IMR-90 (cell line): Measurements from ENCODE around the gene GREB1L. TPM values are rescaled to one million over a fixed set of nuclear protein-coding genes. Genes with fewer than 3 reads are reported as not detected.

Source experiments
- ATAC-seq: fragments of 200-7000 bp; cut with Tn5 transposase; 2 replicates; pipeline ENCODE4 v1.9.1; 2020; ENCODE audit warnings: low read depth, mild to moderate bottlenecking, moderate library complexity
- BruUV-seq: library from RNA; stranded (reverse); fragments of 400-500 nt; replicated peaks from 2 replicates; lab custom pipeline; 2021; lab: Mats Ljungman, UMichigan
- CTCF ChIA-PET: fragments of 300-600 bp; formaldehyde crosslinking; extraction: SDS; loops from one replicate; lab custom pipeline; 2021; ENCODE audit warnings: antibody characterized with exemption; lab: Yijun Ruan, JAX
- POLR2A ChIA-PET: fragments of 300-600 bp; sonication (Branson Sonifier 250); formaldehyde crosslinking; loops from one replicate; lab custom pipeline; 2022; ENCODE audit warnings: antibody characterized with exemption; ENCODE audit not compliant: unreplicated experiment; lab: Charles Lee
- DNase-seq: peaks from one replicate; pipeline ENCODE4 v3.0.0; 2013
- H2AFZ ChIP-seq: replicated peaks from 2 replicates; pipeline ENCODE3; 2013; ENCODE audit warnings: low read length, mild to moderate bottlenecking; ENCODE audit not compliant: poor library complexity
- H2AK5ac ChIP-seq: 2 replicates; pipeline ENCODE4 v1.6.1; 2013; ENCODE audit warnings: low read depth, low read length, inconsistent platforms
- H2AK9ac ChIP-seq: replicated peaks from 2 replicates; pipeline ENCODE3; 2013; ENCODE audit warnings: mild to moderate bottlenecking, low read depth, low read length, moderate library complexity; ENCODE audit not compliant: poor library complexity
- H2BK120ac ChIP-seq: 2 replicates; pipeline ENCODE4 v1.6.1; 2013; ENCODE audit warnings: low read depth, low read length, inconsistent platforms
- H2BK15ac ChIP-seq: 3 replicates; pipeline ENCODE4 v1.6.1; 2013; ENCODE audit warnings: low read depth, low read length, inconsistent platforms
- H2BK20ac ChIP-seq: 2 replicates; pipeline ENCODE4 v1.6.1; 2013; ENCODE audit warnings: low read depth, mild to moderate bottlenecking, inconsistent platforms, low read length, moderate library complexity
- H2BK5ac ChIP-seq: 2 replicates; pipeline ENCODE4 v1.6.1; 2013; ENCODE audit warnings: mild to moderate bottlenecking, low read depth, low read length, inconsistent platforms; ENCODE audit not compliant: poor library complexity, severe bottlenecking
- H3K14ac ChIP-seq: replicated peaks from 2 replicates; pipeline ENCODE4 v1.6.1; 2013; ENCODE audit warnings: low read depth, low read length, inconsistent platforms
- H3K18ac ChIP-seq: 2 replicates; pipeline ENCODE4 v1.6.1; 2013; ENCODE audit warnings: low read depth, low read length, control low read depth
- H3K23ac ChIP-seq: 2 replicates; pipeline ENCODE4 v1.6.1; 2013; ENCODE audit warnings: low read depth, low read length, inconsistent platforms
- H3K27ac ChIP-seq: 2 replicates; pipeline ENCODE4 v1.5.1; 2013; ENCODE audit warnings: mild to moderate bottlenecking, control low read depth, low read length; ENCODE audit not compliant: insufficient read depth
- H3K27me3 ChIP-seq: 2 replicates; pipeline ENCODE4 v1.6.1; 2013; ENCODE audit warnings: low read length; ENCODE audit not compliant: control insufficient read depth, insufficient read depth
- H3K36me3 ChIP-seq: 2 replicates; pipeline ENCODE4 v1.6.1; 2013; ENCODE audit warnings: low read length, mixed read lengths; ENCODE audit not compliant: control insufficient read depth, insufficient read depth
- H3K4ac ChIP-seq: 2 replicates; pipeline ENCODE4 v1.6.1; 2013; ENCODE audit warnings: low read depth, low read length, inconsistent platforms
- H3K4me1 ChIP-seq: 2 replicates; pipeline ENCODE4 v1.6.1; 2013; ENCODE audit warnings: low read length, mixed read lengths; ENCODE audit not compliant: control insufficient read depth, insufficient read depth
- H3K4me2 ChIP-seq: 2 replicates; pipeline ENCODE4 v1.6.1; 2013; ENCODE audit warnings: low read depth, mild to moderate bottlenecking, control low read depth, low read length, moderate library complexity
- H3K4me3 ChIP-seq: 2 replicates; pipeline ENCODE4 v1.5.1; 2013; ENCODE audit warnings: low read depth, mild to moderate bottlenecking, control low read depth, low read length, moderate library complexity; ENCODE audit not compliant: insufficient read depth
- H3K56ac ChIP-seq: 2 replicates; pipeline ENCODE4 v1.6.1; 2013; ENCODE audit warnings: low read length, inconsistent platforms; ENCODE audit not compliant: insufficient read depth; ENCODE audit errors: extremely low read depth
- H3K79me1 ChIP-seq, 2 experiments: 2 replicates each; pipeline ENCODE4 v1.6.1; 2013; ENCODE audit warnings: low read length in 2 of 2, inconsistent platforms in 1 of 2, low read depth in 1 of 2
- H3K9ac ChIP-seq: 2 replicates; pipeline ENCODE4 v1.6.1; 2013; ENCODE audit warnings: low read depth, low read length, control low read depth
- H3K9me1 ChIP-seq: 2 replicates; pipeline ENCODE4 v1.6.1; 2013; ENCODE audit warnings: low read length, inconsistent platforms; ENCODE audit not compliant: insufficient read depth
- H3K9me3 ChIP-seq: 2 replicates; pipeline ENCODE4 v1.6.1; 2013; ENCODE audit warnings: low read length; ENCODE audit not compliant: control insufficient read depth, insufficient read depth
- H4K20me1 ChIP-seq: 2 replicates; pipeline ENCODE4 v1.6.1; 2013; ENCODE audit warnings: low read length, inconsistent platforms; ENCODE audit not compliant: insufficient read depth
- H4K5ac ChIP-seq: 2 replicates; pipeline ENCODE4 v1.6.1; 2013; ENCODE audit warnings: mild to moderate bottlenecking, low read depth, low read length, control low read depth
- H4K8ac ChIP-seq, 2 experiments: 2 replicates each; pipeline ENCODE4 v1.6.1; 2013; ENCODE audit warnings: low read depth in 2 of 2, low read length in 2 of 2, control low read depth in 1 of 2, inconsistent platforms in 1 of 2
- H4K91ac ChIP-seq: 2 replicates; pipeline ENCODE4 v1.6.1; 2013; ENCODE audit warnings: low read depth, low read length, inconsistent platforms; ENCODE audit not compliant: insufficient read depth
- BHLHE40 ChIP-seq: fragments of 150-350 bp; IDR thresholded peaks from 2 replicates; pipeline ENCODE4 v1.6.1; 2016; ENCODE audit warnings: mild to moderate bottlenecking, low read depth, low read length
- CHD1 ChIP-seq: IDR thresholded peaks from 2 replicates; pipeline ENCODE4 v1.6.1; 2012; ENCODE audit warnings: low read depth, low read length, improper control_type of control experiment
- MAFK ChIP-seq: IDR thresholded peaks from 2 replicates; pipeline ENCODE4 v1.6.1; 2012; ENCODE audit warnings: low read depth, low read length, improper control_type of control experiment
- MAZ ChIP-seq: IDR thresholded peaks from 2 replicates; pipeline ENCODE4 v1.6.1; 2012; ENCODE audit warnings: low read depth, mild to moderate bottlenecking, low read length, improper control_type of control experiment, moderate library complexity, borderline replicate concordance
- MXI1 ChIP-seq: IDR thresholded peaks from 2 replicates; pipeline ENCODE4 v1.6.1; 2012; ENCODE audit warnings: low read depth, mild to moderate bottlenecking, low read length, moderate library complexity, borderline replicate concordance
- NFE2L2 ChIP-seq: fragments of 150-350 bp; IDR thresholded peaks from 2 replicates; pipeline ENCODE4 v1.6.1; 2016; ENCODE audit warnings: low read depth, mild to moderate bottlenecking, low read length
- POLR2A ChIP-seq: IDR thresholded peaks from 2 replicates; pipeline ENCODE4 v1.6.1; 2012; ENCODE audit warnings: mild to moderate bottlenecking, low read depth, low read length
- RAD21 ChIP-seq: IDR thresholded peaks from 2 replicates; pipeline ENCODE4 v1.6.1; 2012; ENCODE audit warnings: low read length, improper control_type of control experiment
- RCOR1 ChIP-seq: IDR thresholded peaks from 2 replicates; pipeline ENCODE4 v1.6.1; 2012; ENCODE audit warnings: mild to moderate bottlenecking, low read length, improper control_type of control experiment; ENCODE audit not compliant: insufficient replicate concordance
- RFX5 ChIP-seq: IDR thresholded peaks from 2 replicates; pipeline ENCODE4 v1.8.0; 2012; ENCODE audit warnings: low read depth, mild to moderate bottlenecking, low read length, moderate library complexity
- SMC3 ChIP-seq: fragments of 150-350 bp; IDR thresholded peaks from 2 replicates; pipeline ENCODE4 v1.6.1; 2016; ENCODE audit warnings: low read depth, mild to moderate bottlenecking, antibody characterized with exemption, low read length, moderate library complexity
- WGBS, 2 experiments: methylation state at CpG; one replicate each; pipeline versions ENCODE4 v1.1.5 to v1.1.7; 2013; ENCODE audit warnings: missing lambda C conversion rate in 2 of 2; ENCODE audit not compliant: insufficient read length in 1 of 2; ENCODE audit errors: extremely low coverage in 2 of 2; 5-methylcytosine and 5-hydroxymethylcytosine counted together
- dilution Hi-C: fragments of 300-500 bp; cut with HindIII; formaldehyde crosslinking; loops from one replicate; pipeline ENCODE4 v1.14.3; 2018; ENCODE audit warnings: low sequenced_read_pairs; ENCODE audit not compliant: unreplicated experiment
- in situ Hi-C: fragments of 300-500 bp; cut with MboI; formaldehyde crosslinking; loops from 3 replicates; pipeline ENCODE4 v1.14.3; 2019; ENCODE audit warnings: low sequenced_read_pairs, inconsistent platforms, mixed read lengths
- intact Hi-C: fragments of 100-400 bp; cut with micrococcal nuclease; formaldehyde crosslinking; loops from 2 replicates; pipeline ENCODE4 v1.10.0; 2022
- polyA plus RNA-seq, 3 experiments: library from polyadenylated mRNA; depleted of rRNA; stranded (reverse); fragments of >200 nt; gene quantifications; 2 replicates each; pipeline ENCODE4 v1.2.3, GENCODE V29; 2012; ENCODE audit warnings: low replicate concordance in 1 of 3
- total RNA-seq: library from RNA; depleted of rRNA; stranded (reverse); fragments of >200 nt; gene quantifications from 2 replicates; pipeline ENCODE4 v1.2.3, GENCODE V29; 2012
- TF ChIP-seq, protein P1 (sequence below): fragments of 150-350 bp; IDR thresholded peaks from 2 replicates; pipeline ENCODE4 v1.6.1; 2017; ENCODE audit warnings: mild to moderate bottlenecking, antibody characterized with exemption, low read length, low read depth
- TF ChIP-seq, protein P2 (sequence below): fragments of 150-350 bp; IDR thresholded peaks from 2 replicates; pipeline ENCODE4 v1.6.1; 2016; ENCODE audit warnings: low read depth, mild to moderate bottlenecking, low read length, moderate library complexity, borderline replicate concordance

GREB1L gene
- total and polyA plus RNA-seq, 2 of the 4 experiments (the other 2 are of a cell fraction), result under 0.01 to 0.02 TPM

- ChIA-PET POLR2A (no interaction called here), CTCF (no interaction called here)
- no peak for ATAC-seq
- Histone ChIP-seq H3K27ac (no peak overlapping the region), H3K4ac (no peak overlapping the region), H3K23ac (no peak overlapping the region), H3K4me1 (no peaks in the 10 kb centered on the region), H3K18ac (no peak overlapping the region), H3K79me1 (no peaks in the 10 kb centered on the region), H3K56ac (no peak overlapping the region), H2AK5ac (no peak overlapping the region), H3K4me3 (no peak overlapping the region), H4K8ac (no peak overlapping the region), H4K91ac (no peak overlapping the region), H3K14ac (no peak overlapping the region), H3K4me2 (no peak overlapping the region), H2BK20ac (no peak overlapping the region), H3K27me3 (peaks cover 6% of the 10 kb centered on the region; the same call in 1 of the 2 replicates), H4K20me1 (no peaks in the 10 kb centered on the region), H4K5ac (no peak overlapping the region), H2BK15ac (no peak overlapping the region), H2AK9ac (no peak overlapping the region), H2AFZ (no peak overlapping the region), H2BK5ac (no peak overlapping the region), H2BK120ac (no peak overlapping the region), H3K9me3 (no peaks in the 10 kb centered on the region), H3K36me3 (no peaks in the 10 kb centered on the region), H3K9me1 (no peaks in the 10 kb centered on the region), H3K9ac (no peak overlapping the region)
- no peak for DNase-seq
- no CpG with 5 or more reads among the region's 2 CpGs for WGBS, 2 experiments
- dilution Hi-C loops (no loop called here), in situ Hi-C loops (no loop called here), intact Hi-C loops (no loop called here)
- TF ChIP-seq RAD21 (no peak), POLR2A (no peak), MAZ (no peak), MAFK (no peak), SMC3 (no peak), MXI1 (no peak), BHLHE40 (no peak), RCOR1 (no peak), RFX5 (no peak), CHD1 (no peak), NFE2L2 (no peak)
- TF ChIP-seq, protein P1, sequence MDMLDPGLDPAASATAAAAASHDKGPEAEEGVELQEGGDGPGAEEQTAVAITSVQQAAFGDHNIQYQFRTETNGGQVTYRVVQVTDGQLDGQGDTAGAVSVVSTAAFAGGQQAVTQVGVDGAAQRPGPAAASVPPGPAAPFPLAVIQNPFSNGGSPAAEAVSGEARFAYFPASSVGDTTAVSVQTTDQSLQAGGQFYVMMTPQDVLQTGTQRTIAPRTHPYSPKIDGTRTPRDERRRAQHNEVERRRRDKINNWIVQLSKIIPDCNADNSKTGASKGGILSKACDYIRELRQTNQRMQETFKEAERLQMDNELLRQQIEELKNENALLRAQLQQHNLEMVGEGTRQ, result no peak
- TF ChIP-seq, protein P2, sequence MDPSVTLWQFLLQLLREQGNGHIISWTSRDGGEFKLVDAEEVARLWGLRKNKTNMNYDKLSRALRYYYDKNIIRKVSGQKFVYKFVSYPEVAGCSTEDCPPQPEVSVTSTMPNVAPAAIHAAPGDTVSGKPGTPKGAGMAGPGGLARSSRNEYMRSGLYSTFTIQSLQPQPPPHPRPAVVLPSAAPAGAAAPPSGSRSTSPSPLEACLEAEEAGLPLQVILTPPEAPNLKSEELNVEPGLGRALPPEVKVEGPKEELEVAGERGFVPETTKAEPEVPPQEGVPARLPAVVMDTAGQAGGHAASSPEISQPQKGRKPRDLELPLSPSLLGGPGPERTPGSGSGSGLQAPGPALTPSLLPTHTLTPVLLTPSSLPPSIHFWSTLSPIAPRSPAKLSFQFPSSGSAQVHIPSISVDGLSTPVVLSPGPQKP, result no peak
- no TSS peak for BruUV-seq
Observed at GRCh38 chr18:21262244-21262643, 20.2 kb downstream of the GREB1L start.
